GM18519 (cell line): ENCODE data around the gene DHRS13.
"Not testable (repeated sequence)": the region's sequence is repeated elsewhere in the genome, so short reads cannot be mapped to it uniquely, and the experiment has no call there.

Experiments used
- ATAC-seq: cut with Tn5 transposase; IDR thresholded peaks from one replicate; pipeline ENCODE4 v1.9.1; 2021; ENCODE audit warnings: mild to moderate bottlenecking, moderate library complexity; ENCODE audit not compliant: unreplicated experiment, low FRiP score

Gene DHRS13

GRCh38 chr17:28887871-28888471 is 14.9 kb downstream of the DHRS13 start:
- no peak for ATAC-seq

- no peak for ATAC-seq
Observed at GRCh38 chr17:28885951-28886350, 16.9 kb downstream of the DHRS13 start.

GRCh38 chr17:28885363-28885762 is 17.5 kb downstream of the DHRS13 start:
- ATAC-seq, result no peak

GRCh38 chr17:28883967-28884702 is 18.7 kb downstream of the DHRS13 start:
- ATAC-seq, result no peak

- no peak for ATAC-seq
Observed at GRCh38 chr17:28882154-28882895, 20.6 kb downstream of the DHRS13 start.

- ATAC-seq, result no peak
Observed at GRCh38 chr17:28881533-28882056, 21.3 kb downstream of the DHRS13 start.

GRCh38 chr17:28880572-28880945 is 22.3 kb downstream of the DHRS13 start:
- ATAC-seq, result no peak

- ATAC-seq, result no peak
Observed at GRCh38 chr17:28879886-28880571, 22.9 kb downstream of the DHRS13 start.

- no peak for ATAC-seq
Observed at GRCh38 chr17:28878981-28879380, 23.9 kb downstream of the DHRS13 start.

GRCh38 chr17:28878158-28878910 is 24.5 kb downstream of the DHRS13 start:
- no peak for ATAC-seq

- not testable (repeated sequence) for ATAC-seq
Observed at GRCh38 chr17:28877150-28877711, 25.6 kb downstream of the DHRS13 start.

GRCh38 chr17:28875848-28876550 is 26.9 kb downstream of the DHRS13 start:
- ATAC-seq, result no peak

- no peak for ATAC-seq
Observed at GRCh38 chr17:28874750-28875149, 28.1 kb downstream of the DHRS13 start.

- ATAC-seq, result no peak
Observed at GRCh38 chr17:28873839-28874238, 29.0 kb downstream of the DHRS13 start.

- ATAC-seq, result peak; percentile 71
Observed at GRCh38 chr17:28871056-28871579, 31.8 kb downstream of the DHRS13 start.

- ATAC-seq, result no peak
Observed at GRCh38 chr17:28867276-28867675, 35.6 kb downstream of the DHRS13 start.

- no peak for ATAC-seq
Observed at GRCh38 chr17:28865946-28866752, 36.7 kb downstream of the DHRS13 start.
